ENCODE results near the gene FOXO1. TPM values are rescaled to one million over a fixed set of nuclear protein-coding genes. Genes with fewer than 3 reads are reported as not detected.

The FOXO1 gene
- total RNA-seq, 2 donors from 2014 or later, result 41.7 to 60.9 TPM

- no peaks in the 10 kb centered on the region for H3K9me3 ChIP-seq
- no peak overlapping the region for H3K27ac ChIP-seq
- no peaks in the 10 kb centered on the region for H3K36me3 ChIP-seq
- no peak overlapping the region for H3K4me3 ChIP-seq
- peaks cover 0 to 5% of the 10 kb centered on the region in 2 donors for H3K4me1 ChIP-seq (ENCODE audit: control insufficient read depth in 1 of 2, low read depth in 2 of 2)
- ATAC-seq (ENCODE audit: insufficient number of reproducible peaks, low FRiP score, low read depth) (no peak), DNase-seq (ENCODE audit: low spot score) (no peak)
- TF ChIP-seq CTCF (IDR thresholded peaks at IDR 0.05), result no peak
- H3K27me3 ChIP-seq (replicated peaks; ENCODE audit: insufficient read depth), result no peaks in the 10 kb centered on the region
These were observed 151.6 kb downstream of the FOXO1 start for GRCh38 chr13:40514802-40515201.

- DNase-seq (ENCODE audit: low spot score) (no peak), ATAC-seq (ENCODE audit: insufficient number of reproducible peaks, low FRiP score, low read depth) (no peak)
- Histone ChIP-seq H3K27ac (no peak overlapping the region), H3K27me3 (replicated peaks; ENCODE audit: insufficient read depth) (no peaks in the 10 kb centered on the region), H3K4me1 (ENCODE audit: control insufficient read depth in 1 of 2, low read depth in 2 of 2) (peaks cover 0 to 13% of the 10 kb centered on the region in 2 donors), H3K36me3 (no peaks in the 10 kb centered on the region), H3K9me3 (no peaks in the 10 kb centered on the region), H3K4me3 (no peak overlapping the region)
- TF ChIP-seq CTCF (IDR thresholded peaks at IDR 0.05), result no peak
These were observed 156.6 kb downstream of the FOXO1 start for GRCh38 chr13:40509876-40510275.

GRCh38 chr13:40508767-40509342 is 157.6 kb downstream of the FOXO1 start:
- ATAC-seq (ENCODE audit: insufficient number of reproducible peaks, low FRiP score, low read depth), result no peak
- no peak for TF ChIP-seq CTCF (IDR thresholded peaks at IDR 0.05)
- DNase-seq (ENCODE audit: low spot score), result no peak
- H3K4me1 ChIP-seq (ENCODE audit: control insufficient read depth in 1 of 2, low read depth in 2 of 2), result peaks cover 0 to 22% of the 10 kb centered on the region in 2 donors
- no peak overlapping the region for H3K4me3 ChIP-seq
- H3K9me3 ChIP-seq, result no peaks in the 10 kb centered on the region
- H3K27me3 ChIP-seq (replicated peaks; ENCODE audit: insufficient read depth), result no peaks in the 10 kb centered on the region
- no peaks in the 10 kb centered on the region for H3K36me3 ChIP-seq
- peak overlapping the region in 1 of 2 donors; percentile 32 for H3K27ac ChIP-seq

- Histone ChIP-seq H3K27ac (peak overlapping the region in 1 of 2 donors; percentile 32), H3K36me3 (no peaks in the 10 kb centered on the region), H3K27me3 (replicated peaks; ENCODE audit: insufficient read depth) (no peaks in the 10 kb centered on the region), H3K4me1 (ENCODE audit: control insufficient read depth in 1 of 2, low read depth in 2 of 2) (peaks cover 0 to 22% of the 10 kb centered on the region in 2 donors), H3K9me3 (no peaks in the 10 kb centered on the region), H3K4me3 (no peak overlapping the region)
- peak; percentile 46 for ATAC-seq (ENCODE audit: insufficient number of reproducible peaks, low FRiP score, low read depth)
- no peak for TF ChIP-seq CTCF (IDR thresholded peaks at IDR 0.05)
- DNase-seq (ENCODE audit: low spot score), result no peak
These were observed 158.3 kb downstream of the FOXO1 start for GRCh38 chr13:40508127-40508526.

GRCh38 chr13:40506592-40507446 is 159.6 kb downstream of the FOXO1 start:
- no peaks in the 10 kb centered on the region for H3K36me3 ChIP-seq
- no peaks in the 10 kb centered on the region for H3K27me3 ChIP-seq (replicated peaks; ENCODE audit: insufficient read depth)
- ATAC-seq (ENCODE audit: insufficient number of reproducible peaks, low FRiP score, low read depth) (no peak), DNase-seq (ENCODE audit: low spot score) (no peak)
- no peak overlapping the region for H3K4me3 ChIP-seq
- no peaks in the 10 kb centered on the region for H3K9me3 ChIP-seq
- TF ChIP-seq CTCF (IDR thresholded peaks at IDR 0.05), result no peak
- peaks cover 0 to 22% of the 10 kb centered on the region in 2 donors for H3K4me1 ChIP-seq (ENCODE audit: control insufficient read depth in 1 of 2, low read depth in 2 of 2)
- no peak overlapping the region for H3K27ac ChIP-seq

Measured in thoracic aorta (tissue), 2 donors.